ENCODE results near the gene SLC26A1. TPM values are rescaled to one million over a fixed set of nuclear protein-coding genes. Genes with fewer than 3 reads are reported as not detected.
A peak's percentile ranks its signal among the peaks of the same experiment; 100 is the strongest.

SLC26A1 gene
- total and polyA plus RNA-seq, 3 experiments from 2014 or later, result 1.1 TPM; not detected in 2

DNA sequence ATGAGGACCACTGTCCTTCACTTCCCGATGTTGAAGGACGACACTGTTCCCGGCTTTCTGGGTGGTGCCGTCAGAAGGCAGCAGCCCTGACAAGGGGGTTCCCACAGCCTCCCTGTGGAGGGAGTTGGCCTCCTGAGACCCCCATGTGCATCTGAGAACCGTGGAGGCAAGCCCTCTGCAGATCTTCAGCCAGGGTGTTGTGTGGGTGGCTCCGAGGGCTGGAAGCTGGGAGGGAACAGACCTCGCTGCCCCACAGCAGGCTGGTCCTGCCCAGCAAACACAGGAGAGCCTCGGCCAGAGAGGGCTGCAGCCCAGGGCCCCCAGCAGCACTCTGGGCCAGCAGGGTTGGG lies 36.0 kb downstream of the SLC26A1 start:
- Mint-ChIP-seq H3K27me3 (no peaks in the 10 kb centered on the region), H3K36me3 (peaks cover 0 to 65% (median under 1%) of the 10 kb centered on the region in 3 donors), H3K4me3 (no peak overlapping the region), H3K4me1 (peaks cover 0 to 1% (median 0%) of the 10 kb centered on the region in 3 donors), H3K27ac (no peak overlapping the region), H3K9me3 (no peaks in the 10 kb centered on the region)
- ChIA-PET CTCF (no interaction called here), POLR2A (no interaction called here)
- no peaks in the 10 kb centered on the region for H3K36me3 ChIP-seq (ENCODE audit: insufficient read depth, low read length)
- no peak overlapping the region for H3K4me3 ChIP-seq (ENCODE audit: low read length)
- no peaks in the 10 kb centered on the region for H3K9me3 ChIP-seq (ENCODE audit: low read length)
- no peak for DNase-seq
- no peak overlapping the region for H3K27ac ChIP-seq (ENCODE audit: low read depth, low read length)
- no peaks in the 10 kb centered on the region for H3K27me3 ChIP-seq (ENCODE audit: insufficient read depth, low read length, poor library complexity, severe bottlenecking)
- no peaks in the 10 kb centered on the region for H3K4me1 ChIP-seq (ENCODE audit: insufficient read depth, low read length)

DNA sequence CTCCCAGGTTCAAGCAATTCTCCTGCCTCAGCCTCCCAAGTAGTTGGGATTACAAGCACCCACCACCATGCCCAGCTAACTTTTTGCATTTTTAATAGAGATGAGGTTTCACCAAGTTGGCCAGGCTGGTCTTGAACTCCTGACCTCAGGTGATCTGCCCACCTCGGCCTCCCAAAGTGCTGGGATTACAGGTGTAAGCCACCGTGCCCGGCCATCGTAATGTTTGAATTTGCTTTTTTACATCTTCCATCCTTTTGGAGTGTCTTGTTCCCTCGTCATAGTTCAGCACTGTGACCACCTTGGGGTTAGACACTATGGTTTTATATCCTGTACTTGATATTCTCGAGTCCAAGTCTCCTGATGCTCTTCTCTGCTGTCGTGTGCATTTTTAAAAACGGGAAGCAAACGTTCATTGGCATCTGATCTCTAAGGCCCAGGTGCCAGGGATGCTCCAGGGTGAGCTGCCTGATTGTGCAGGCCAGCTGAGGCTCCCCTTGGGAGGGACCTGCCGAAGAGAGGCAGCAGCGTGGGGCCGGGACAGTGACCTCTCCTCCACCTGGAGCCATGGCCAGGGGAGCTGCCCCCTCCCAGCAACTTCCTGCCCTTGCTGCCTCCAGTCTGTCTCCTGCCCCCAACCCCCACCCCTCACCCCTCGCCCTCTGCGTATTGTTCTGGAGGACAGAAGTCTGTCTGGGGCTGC lies 36.5 kb downstream of the SLC26A1 start:
- POLR2A ChIA-PET, result no interaction called here

DNA sequence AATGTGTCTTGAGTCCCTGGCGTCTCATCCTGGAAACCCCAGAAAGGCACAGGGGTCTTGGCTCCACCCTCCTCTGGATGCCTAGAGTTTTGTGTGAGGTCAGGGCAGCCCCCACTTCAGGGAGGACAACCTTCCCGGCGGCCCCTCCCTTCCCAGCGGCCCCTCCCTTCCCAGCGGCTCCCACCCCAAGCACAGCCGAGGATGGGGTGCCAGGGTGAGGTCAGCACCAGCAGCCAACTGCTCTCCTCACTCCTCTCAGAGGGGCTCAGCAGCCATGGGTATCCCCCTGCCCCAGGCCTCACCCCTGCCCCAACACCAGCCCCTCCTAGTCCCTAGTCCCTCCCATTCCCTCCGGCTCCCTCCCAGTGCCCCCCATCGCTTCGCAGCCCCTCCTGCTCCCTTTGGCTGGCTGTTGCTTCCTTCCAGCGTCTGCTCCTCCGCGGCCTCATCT lies 37.2 kb downstream of the SLC26A1 start:
- CTCF ChIA-PET, result no interaction called here
- Histone ChIP-seq H3K27me3 (ENCODE audit: insufficient read depth, low read length, poor library complexity, severe bottlenecking) (no peaks in the 10 kb centered on the region), H3K4me3 (ENCODE audit: low read length) (no peak overlapping the region), H3K27ac (ENCODE audit: low read depth, low read length) (no peak overlapping the region), H3K9me3 (ENCODE audit: low read length) (no peaks in the 10 kb centered on the region), H3K4me1 (ENCODE audit: insufficient read depth, low read length) (no peaks in the 10 kb centered on the region), H3K36me3 (ENCODE audit: insufficient read depth, low read length) (no peaks in the 10 kb centered on the region)
- no peaks in the 10 kb centered on the region for H3K27me3 Mint-ChIP-seq
- peak overlapping the region in 1 of 8 donors; percentile 77 for H3K27ac Mint-ChIP-seq
- peaks cover 0 to 59% (median 1%) of the 10 kb centered on the region in 3 donors for H3K36me3 Mint-ChIP-seq
- POLR2A ChIA-PET, result no interaction called here
- H3K4me1 Mint-ChIP-seq, result peaks cover 0 to 1% (median 0%) of the 10 kb centered on the region in 3 donors
- peak in 1 of 5 donors; percentile 46 for DNase-seq
- no peaks in the 10 kb centered on the region for H3K9me3 Mint-ChIP-seq
- H3K4me3 Mint-ChIP-seq, result no peak overlapping the region

More for the DNA sequence above, 36.5 kb downstream of the SLC26A1 start:
- CTCF ChIA-PET, result no interaction called here
- no peaks in the 10 kb centered on the region for H3K27me3 Mint-ChIP-seq
- Histone ChIP-seq H3K4me1 (ENCODE audit: insufficient read depth, low read length) (no peaks in the 10 kb centered on the region), H3K4me3 (ENCODE audit: low read length) (no peak overlapping the region), H3K9me3 (ENCODE audit: low read length) (no peaks in the 10 kb centered on the region), H3K27me3 (ENCODE audit: insufficient read depth, low read length, poor library complexity, severe bottlenecking) (no peaks in the 10 kb centered on the region), H3K27ac (ENCODE audit: low read depth, low read length) (no peak overlapping the region), H3K36me3 (ENCODE audit: insufficient read depth, low read length) (no peaks in the 10 kb centered on the region)
- H3K4me3 Mint-ChIP-seq, result no peak overlapping the region
- H3K36me3 Mint-ChIP-seq, result peaks cover 0 to 63% (median 1%) of the 10 kb centered on the region in 3 donors
- peak overlapping the region in 2 of 8 donors; percentile 20 to 77 for H3K27ac Mint-ChIP-seq
- DNase-seq, result peak in 1 of 5 donors; percentile 21
- H3K4me1 Mint-ChIP-seq, result peaks cover 0 to 1% (median 0%) of the 10 kb centered on the region in 3 donors
- no peaks in the 10 kb centered on the region for H3K9me3 Mint-ChIP-seq

GRCh38 chr4:955161-955921 lies 37.9 kb downstream of the SLC26A1 start:
- Histone ChIP-seq H3K27me3 (ENCODE audit: insufficient read depth, low read length, poor library complexity, severe bottlenecking) (no peaks in the 10 kb centered on the region), H3K4me1 (ENCODE audit: insufficient read depth, low read length) (no peaks in the 10 kb centered on the region), H3K4me3 (ENCODE audit: low read length) (no peak overlapping the region), H3K9me3 (ENCODE audit: low read length) (no peaks in the 10 kb centered on the region), H3K27ac (ENCODE audit: low read depth, low read length) (no peak overlapping the region), H3K36me3 (ENCODE audit: insufficient read depth, low read length) (no peaks in the 10 kb centered on the region)
- Mint-ChIP-seq H3K4me1 (peaks cover 0 to 1% (median 0%) of the 10 kb centered on the region in 3 donors), H3K36me3 (peaks cover 0 to 52% (median 1%) of the 10 kb centered on the region in 3 donors), H3K27ac (peak overlapping the region in 1 of 8 donors; percentile 17), H3K4me3 (no peak overlapping the region), H3K27me3 (no peaks in the 10 kb centered on the region), H3K9me3 (no peaks in the 10 kb centered on the region)
- DNase-seq, result peak in 1 of 5 donors; percentile 41
- CTCF ChIA-PET, result no interaction called here
- POLR2A ChIA-PET, result no interaction called here

- CTCF ChIA-PET, result interaction anchor here (1.2 kb wide), 1 partner anchor 33 kb away, joined by 4 read pairs; no protein-coding TSS in a partner anchor
- peak overlapping the region in 2 of 8 donors; percentile 47 to 57 for H3K27ac Mint-ChIP-seq
These were observed 38.8 kb downstream of the SLC26A1 start for GRCh38 chr4:954211-955020.

DNA sequence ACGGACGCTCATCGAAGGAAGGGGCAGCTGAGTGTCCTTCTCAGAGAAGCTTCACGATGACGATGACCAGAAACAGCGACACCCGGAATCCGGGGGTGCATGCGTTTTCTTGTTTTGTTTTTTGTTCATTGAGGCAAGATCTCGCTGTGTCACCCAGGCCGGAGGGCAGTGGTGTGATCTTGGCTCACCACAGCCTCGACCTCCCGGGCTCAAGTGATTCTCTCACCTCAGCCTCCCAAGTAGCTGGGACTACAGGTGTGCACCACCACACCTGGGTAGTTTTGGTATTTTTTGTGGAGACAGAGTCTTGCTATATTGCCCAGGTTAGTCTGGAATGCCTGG lies 39.7 kb downstream of the SLC26A1 start:
- Histone ChIP-seq H3K36me3 (ENCODE audit: insufficient read depth, low read length) (no peaks in the 10 kb centered on the region), H3K27me3 (ENCODE audit: insufficient read depth, low read length, poor library complexity, severe bottlenecking) (no peaks in the 10 kb centered on the region), H3K9me3 (ENCODE audit: low read length) (no peaks in the 10 kb centered on the region), H3K4me3 (ENCODE audit: low read length) (no peak overlapping the region), H3K27ac (ENCODE audit: low read depth, low read length) (no peak overlapping the region), H3K4me1 (ENCODE audit: insufficient read depth, low read length) (no peaks in the 10 kb centered on the region)
- Mint-ChIP-seq H3K4me1 (peaks cover 0 to 1% (median 0%) of the 10 kb centered on the region in 3 donors), H3K27ac (peak overlapping the region in 1 of 8 donors; percentile 38), H3K4me3 (no peak overlapping the region), H3K36me3 (peaks cover 0 to 39% (median 3%) of the 10 kb centered on the region in 3 donors), H3K9me3 (no peaks in the 10 kb centered on the region), H3K27me3 (no peaks in the 10 kb centered on the region)
- CTCF ChIA-PET, result interaction anchor here (1.2 kb wide), 1 partner anchor 34 kb away, joined by 4 read pairs; no protein-coding TSS in a partner anchor
- POLR2A ChIA-PET, result no interaction called here
- DNase-seq, result no peak

More at GRCh38 chr4:954211-955020, 38.8 kb downstream of the SLC26A1 start:
- Mint-ChIP-seq H3K9me3 (no peaks in the 10 kb centered on the region), H3K4me1 (peaks cover 0 to 1% (median 0%) of the 10 kb centered on the region in 3 donors), H3K36me3 (peaks cover 0 to 44% (median 1%) of the 10 kb centered on the region in 3 donors), H3K27me3 (no peaks in the 10 kb centered on the region), H3K4me3 (no peak overlapping the region)
- H3K36me3 ChIP-seq (ENCODE audit: insufficient read depth, low read length), result no peaks in the 10 kb centered on the region
- no peaks in the 10 kb centered on the region for H3K27me3 ChIP-seq (ENCODE audit: insufficient read depth, low read length, poor library complexity, severe bottlenecking)
- no peak overlapping the region for H3K27ac ChIP-seq (ENCODE audit: low read depth, low read length)
- DNase-seq, result peak in 1 of 5 donors; percentile 30
- POLR2A ChIA-PET, result no interaction called here
- H3K9me3 ChIP-seq (ENCODE audit: low read length), result no peaks in the 10 kb centered on the region
- H3K4me1 ChIP-seq (ENCODE audit: insufficient read depth, low read length), result no peaks in the 10 kb centered on the region
- no peak overlapping the region for H3K4me3 ChIP-seq (ENCODE audit: low read length)

- no peaks in the 10 kb centered on the region for H3K27me3 Mint-ChIP-seq
- ChIA-PET CTCF (no interaction called here), POLR2A (no interaction called here)
- H3K4me3 ChIP-seq (ENCODE audit: low read length), result no peak overlapping the region
- H3K27ac Mint-ChIP-seq, result peak overlapping the region in 1 of 8 donors; percentile 38
- H3K9me3 ChIP-seq (ENCODE audit: low read length), result no peaks in the 10 kb centered on the region
- H3K4me1 ChIP-seq (ENCODE audit: insufficient read depth, low read length), result no peaks in the 10 kb centered on the region
- DNase-seq, result peak in 1 of 5 donors; percentile 39
- peaks cover 0 to 36% (median 3%) of the 10 kb centered on the region in 3 donors for H3K36me3 Mint-ChIP-seq
- no peak overlapping the region for H3K4me3 Mint-ChIP-seq
- H3K27me3 ChIP-seq (ENCODE audit: insufficient read depth, low read length, poor library complexity, severe bottlenecking), result no peaks in the 10 kb centered on the region
- no peak overlapping the region for H3K27ac ChIP-seq (ENCODE audit: low read depth, low read length)
- no peaks in the 10 kb centered on the region for H3K9me3 Mint-ChIP-seq
- no peaks in the 10 kb centered on the region for H3K36me3 ChIP-seq (ENCODE audit: insufficient read depth, low read length)
- H3K4me1 Mint-ChIP-seq, result peaks cover 0 to 1% (median 0%) of the 10 kb centered on the region in 3 donors
These were observed 40.2 kb downstream of the SLC26A1 start for GRCh38 chr4:952881-953573.
